NCI-H1092 treated with DMSO at 0.1 percent for 48 hours (cell line): Measurements from ENCODE around the gene ABHD11.
A peak's percentile ranks its signal among the peaks of the same experiment; 100 is the strongest.
"Not testable (repeated sequence)": the region's sequence is repeated elsewhere in the genome, so short reads cannot be mapped to it uniquely, and the experiment has no call there.

ENCODE experiments used
- DNase-seq: peaks from one replicate; lab custom pipeline; 2025; lab: John Stamatoyannopoulos, UW

Gene ABHD11

GRCh38 chr7:73738612-73739386 lies at the start of gene ABHD11:
Gene ABHD11, minus strand, starts transcription at chr7:73738802. Its CDS starts 32 bp downstream, at chr7:73738770.
- DNase-seq: peak; percentile 99

GRCh38 chr7:73787786-73788048 lies 49.1 kb upstream of the ABHD11 start:
- not testable (repeated sequence) for DNase-seq

DNA sequence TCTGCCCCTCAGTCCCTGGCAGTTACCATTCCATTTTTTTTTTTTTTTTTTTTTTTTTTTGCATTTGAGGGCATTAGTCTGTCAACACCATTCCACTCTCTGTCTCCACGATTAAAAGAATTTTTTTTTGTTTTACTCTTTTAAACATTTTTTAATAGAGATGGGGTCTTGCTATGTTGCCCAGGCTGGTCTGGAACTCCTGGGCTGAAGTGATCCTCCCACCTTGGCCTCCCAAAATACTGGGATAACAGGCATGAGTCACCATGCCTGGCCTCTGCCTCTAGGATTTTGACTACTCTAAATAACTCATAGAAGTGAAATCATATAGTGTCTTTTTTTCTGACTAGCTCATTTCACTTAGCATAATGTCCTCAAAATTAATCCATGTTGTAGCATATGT lies 48.0 kb upstream of the ABHD11 start:
- DNase-seq: no peak

GRCh38 chr7:73779517-73779916 lies 40.9 kb upstream of the ABHD11 start:
- no peak for DNase-seq

DNA sequence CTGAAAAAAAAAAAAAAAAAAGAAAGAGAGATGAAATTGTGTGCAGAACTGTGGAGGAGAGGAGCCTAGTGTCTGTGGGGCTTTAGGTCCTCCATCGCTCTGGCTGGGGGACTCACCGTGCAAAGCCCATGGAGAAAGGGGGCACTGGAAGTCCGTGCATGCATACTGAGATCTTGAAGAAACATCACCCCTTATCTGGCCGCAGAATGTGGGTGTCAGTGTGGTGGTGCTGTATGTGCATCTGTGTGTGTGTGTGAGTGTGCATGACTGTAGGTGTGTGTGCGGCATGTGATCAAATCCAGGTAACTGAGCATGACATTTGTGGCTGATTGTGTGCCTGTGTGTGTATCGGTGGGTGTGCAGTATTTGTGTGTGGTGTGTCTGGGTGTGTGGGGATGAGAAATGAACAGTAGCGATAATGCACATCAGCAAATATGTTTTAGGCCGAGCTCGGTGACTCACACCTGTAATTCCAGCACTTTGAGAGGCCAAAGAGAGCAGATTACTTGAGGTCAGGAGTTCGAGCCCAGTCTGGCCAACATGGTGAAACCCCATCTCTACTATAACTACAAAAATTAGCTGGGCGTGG lies 40.3 kb upstream of the ABHD11 start:
- DNase-seq: no peak

- no peak for DNase-seq
Measured at GRCh38 chr7:73774923-73775322, 36.3 kb upstream of the ABHD11 start.

GRCh38 chr7:73773700-73774517 lies 35.3 kb upstream of the ABHD11 start:
- DNase-seq: no peak

GRCh38 chr7:73770860-73771670 lies 32.5 kb upstream of the ABHD11 start:
- DNase-seq: no peak

GRCh38 chr7:73770002-73770859 lies 31.6 kb upstream of the ABHD11 start, which contains the start of gene CLDN3:
Gene CLDN3, minus strand, starts transcription at chr7:73770270. Its CDS starts 221 bp downstream, at chr7:73770049.
- DNase-seq: peak; percentile 95

GRCh38 chr7:73769481-73770001 lies 30.9 kb upstream of the ABHD11 start:
- DNase-seq: peak; percentile 65

DNA sequence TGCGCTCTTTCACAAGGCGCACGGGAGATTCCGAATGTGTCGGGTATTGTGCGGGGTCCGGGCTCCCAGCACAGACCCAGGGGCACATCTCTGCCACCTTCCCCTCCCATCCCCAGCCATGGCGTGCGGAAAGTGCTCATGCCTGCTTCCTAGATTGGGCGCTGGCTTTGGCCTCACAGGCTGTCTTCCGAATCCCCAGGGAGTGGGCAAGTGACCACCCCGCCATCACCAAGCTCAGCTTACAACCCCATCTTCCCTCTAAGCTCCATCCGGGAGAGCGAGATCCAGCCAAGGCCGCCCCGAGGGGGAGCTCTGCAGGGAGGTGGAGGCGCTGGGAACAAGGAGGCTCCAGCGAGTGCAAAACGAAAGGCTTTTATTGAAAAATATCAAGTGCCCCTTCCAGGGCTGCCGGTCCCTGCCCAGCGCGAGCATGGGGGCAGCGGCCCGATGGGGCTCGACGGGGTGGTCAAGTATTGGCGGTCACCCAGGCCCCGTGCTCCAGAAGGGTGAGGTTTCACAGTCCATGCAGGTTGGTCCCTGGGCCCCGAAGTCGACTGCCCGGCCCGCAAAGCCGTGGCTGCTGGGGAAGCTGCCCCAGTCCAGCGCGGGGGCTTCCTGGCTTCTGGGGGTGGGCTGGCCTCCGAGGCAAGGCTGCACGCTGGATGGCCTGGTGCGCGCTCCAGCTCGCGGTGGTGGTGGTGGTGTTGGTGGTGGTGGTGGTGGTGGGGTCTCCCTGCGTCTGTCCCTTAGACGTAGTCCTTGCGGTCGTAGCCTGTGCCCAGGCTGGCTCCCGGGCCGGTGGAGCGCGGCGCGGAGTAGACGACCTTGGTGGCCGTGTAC lies 30.3 kb upstream of the ABHD11 start:
- DNase-seq: no peak

DNA sequence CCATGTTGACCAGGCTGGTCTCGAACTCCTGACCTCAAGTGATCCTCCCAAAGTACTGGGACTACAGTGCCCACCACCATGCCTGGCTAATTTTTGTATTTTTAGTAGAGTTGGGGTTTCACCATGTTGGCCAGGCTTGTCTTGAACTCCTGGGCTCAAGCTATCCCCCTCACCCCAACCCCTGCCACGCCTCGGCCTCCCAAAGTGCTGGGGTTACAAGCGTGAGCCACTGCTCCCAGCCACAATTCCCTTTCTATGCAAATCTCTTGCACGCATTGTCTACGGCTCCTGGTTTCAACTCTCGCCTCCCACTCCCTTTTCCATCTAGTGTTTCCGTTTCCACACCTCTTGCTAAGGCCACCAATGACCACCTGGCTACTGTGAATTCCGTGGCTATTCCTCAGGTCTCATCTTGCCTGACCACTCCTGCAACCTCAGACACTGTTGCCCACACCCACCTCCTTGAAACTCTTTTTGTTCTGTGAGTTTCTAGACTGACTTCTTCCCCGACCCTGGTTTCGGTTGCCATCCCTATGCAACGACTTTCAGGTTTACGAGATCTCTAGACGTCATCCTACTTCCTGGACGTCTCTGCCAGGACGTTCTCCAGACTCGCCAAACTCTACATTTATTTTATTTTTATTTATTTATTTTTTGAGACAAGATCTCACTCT lies 28.1 kb upstream of the ABHD11 start:
- no peak for DNase-seq

DNA sequence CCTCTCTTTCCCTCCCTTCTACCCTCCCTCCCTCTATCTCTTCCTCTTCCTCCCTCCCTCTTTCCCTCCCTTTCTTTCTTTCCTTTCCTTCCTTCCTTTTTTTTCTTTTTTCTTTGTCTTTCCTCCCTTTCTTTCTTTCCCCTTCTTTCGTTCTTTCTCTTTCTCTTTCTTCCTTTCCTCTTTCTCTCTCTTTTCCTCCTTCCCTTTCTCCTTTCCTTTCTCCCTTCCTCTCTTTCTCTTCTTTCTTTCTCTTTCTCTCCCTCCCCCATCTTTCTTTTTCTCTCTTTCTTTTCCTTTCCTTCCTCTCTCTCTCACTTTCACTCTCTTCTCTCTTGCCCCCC lies 24.0 kb upstream of the ABHD11 start:
- no peak for DNase-seq

- no peak for DNase-seq
Measured at GRCh38 chr7:73761854-73762658, 23.5 kb upstream of the ABHD11 start.

DNA sequence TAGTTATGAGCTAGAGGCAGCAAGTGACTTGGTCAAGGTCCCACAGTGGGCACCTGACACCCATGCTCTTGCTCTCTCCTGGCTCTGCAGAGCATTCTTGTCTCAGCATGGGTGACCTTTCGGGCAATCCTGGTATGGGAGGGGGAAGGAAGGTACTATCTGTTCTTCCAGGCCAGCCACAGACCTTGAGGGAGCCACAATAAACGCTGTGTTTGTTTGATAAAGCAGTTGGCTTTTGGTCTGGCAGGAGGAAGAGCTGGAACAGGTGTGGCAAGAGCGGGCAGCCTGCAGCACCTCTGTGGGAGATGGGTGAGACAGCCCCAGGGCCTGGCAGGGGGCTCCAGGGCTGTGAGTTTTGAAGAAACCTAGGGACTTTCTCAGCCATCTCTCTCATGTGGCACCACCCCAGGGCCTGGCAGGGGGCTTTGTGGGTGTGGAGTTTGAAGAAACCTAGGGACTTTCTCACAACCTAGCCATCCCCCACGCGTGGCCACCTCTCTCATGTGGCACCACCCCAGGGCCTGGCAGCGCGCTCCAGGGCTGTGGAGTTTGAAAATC lies 20.1 kb upstream of the ABHD11 start:
- no peak for DNase-seq

DNA sequence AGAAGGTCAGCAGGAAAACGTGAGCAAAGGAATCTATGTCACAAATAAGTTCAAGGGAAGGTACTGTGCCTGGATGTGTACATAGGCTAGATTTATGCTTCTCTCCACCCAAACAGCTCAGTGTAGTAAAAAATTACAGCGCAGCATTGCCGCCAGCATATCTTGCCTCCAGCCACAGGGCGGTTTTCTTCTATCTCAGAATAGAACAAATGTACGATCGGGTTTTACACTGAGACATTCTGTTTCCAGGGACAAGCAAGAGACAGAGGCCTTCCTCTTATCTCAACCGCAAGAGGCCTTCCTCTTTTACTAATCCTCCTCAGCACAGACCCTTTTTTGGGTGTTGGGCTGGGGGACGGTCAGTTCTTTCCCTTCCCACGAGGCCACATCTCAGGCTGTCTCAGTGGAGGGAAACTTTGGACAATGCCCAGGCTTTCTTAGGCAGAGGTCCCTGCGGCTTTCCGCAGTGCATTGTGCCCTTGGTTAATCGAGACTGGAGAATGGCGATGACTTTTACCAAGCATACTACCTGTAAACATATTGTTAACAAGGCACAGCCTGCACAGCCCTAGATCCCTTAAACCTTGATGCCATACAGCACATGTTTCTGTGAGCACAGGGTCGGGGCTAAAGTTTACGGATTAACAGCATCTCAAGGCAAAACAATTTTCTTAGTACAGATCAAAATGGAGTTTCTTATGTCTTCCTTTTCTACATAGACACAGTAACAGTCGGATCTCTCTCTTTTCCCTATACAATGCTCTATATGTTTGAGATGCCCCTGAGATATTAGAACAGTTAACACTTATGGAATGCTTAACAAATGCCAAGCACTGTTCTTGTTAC lies 11.6 kb upstream of the ABHD11 start:
- no peak for DNase-seq

- peak; percentile 62 for DNase-seq
Measured at GRCh38 chr7:73746378-73746777, 7.8 kb upstream of the ABHD11 start.
